Stimulated activated CD8-positive, alpha-beta memory T cell treated with anti-CD3 and anti-CD28 coated beads, Interleukin-15, amount 100 ng/mL, for 4 hours (primary cell): ENCODE data around the gene SCYL2.
"Not testable (repeated sequence)": the region's sequence is repeated elsewhere in the genome, so short reads cannot be mapped to it uniquely, and the experiment has no call there.

Source experiments
- DNase-seq, 2 donors: peaks; one replicate each; pipeline ENCODE4 v3.0.0-alpha.2; 2020; ENCODE audit warnings: low read depth in 2 of 2

The SCYL2 gene

GRCh38 chr12:100263131-100263530, 3.8 kb upstream of the SCYL2 start:
- no peak for DNase-seq

GRCh38 chr12:100265107-100265506, 1.9 kb upstream of the SCYL2 start:
- DNase-seq: not testable (repeated sequence)

DNA sequence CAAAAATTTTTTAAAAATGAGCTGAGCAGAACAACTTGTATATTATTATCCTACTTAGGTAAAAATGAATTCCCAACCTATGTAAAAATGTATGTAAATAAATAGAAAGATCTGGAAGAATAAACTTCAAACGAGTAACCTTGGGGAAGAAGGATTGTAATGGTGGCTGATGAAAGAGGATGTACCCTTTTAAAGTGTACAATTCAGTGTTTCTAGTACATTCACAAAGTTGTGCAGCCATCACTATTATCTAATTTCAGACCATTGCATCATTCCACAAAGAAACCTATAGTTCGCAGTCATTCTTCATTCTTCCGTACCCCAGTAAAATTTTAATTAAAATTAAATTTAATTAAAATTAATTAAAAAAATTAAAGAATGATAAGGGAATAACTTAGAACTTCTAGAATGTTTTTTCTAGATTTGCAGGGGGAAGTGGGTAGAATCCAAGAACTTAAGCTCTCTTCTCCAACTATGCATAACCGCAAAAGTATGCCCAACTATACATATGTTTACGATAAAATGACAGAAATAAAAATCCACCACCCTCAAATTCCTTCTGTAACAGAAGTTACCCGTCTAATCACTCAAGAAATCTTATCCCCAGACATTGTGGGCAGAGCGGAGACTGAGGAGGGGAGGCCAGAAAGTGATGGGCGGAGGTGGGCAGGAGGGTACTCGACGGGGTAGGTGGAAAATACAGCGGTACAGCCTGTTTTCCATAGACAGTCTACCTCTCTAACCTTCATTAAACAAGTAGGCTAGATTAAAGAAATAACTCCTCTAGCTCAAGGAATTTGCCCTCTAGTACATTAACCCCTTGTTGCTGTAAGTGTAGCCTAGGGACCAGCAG, 1.0 kb upstream of the SCYL2 start:
- no peak for DNase-seq

- no peak for DNase-seq
Observed at GRCh38 chr12:100266585-100266834, 467 bp upstream of the SCYL2 start.

- no peak for DNase-seq
Observed at GRCh38 chr12:100267603-100268281, 765 bp downstream of the SCYL2 start.

DNA sequence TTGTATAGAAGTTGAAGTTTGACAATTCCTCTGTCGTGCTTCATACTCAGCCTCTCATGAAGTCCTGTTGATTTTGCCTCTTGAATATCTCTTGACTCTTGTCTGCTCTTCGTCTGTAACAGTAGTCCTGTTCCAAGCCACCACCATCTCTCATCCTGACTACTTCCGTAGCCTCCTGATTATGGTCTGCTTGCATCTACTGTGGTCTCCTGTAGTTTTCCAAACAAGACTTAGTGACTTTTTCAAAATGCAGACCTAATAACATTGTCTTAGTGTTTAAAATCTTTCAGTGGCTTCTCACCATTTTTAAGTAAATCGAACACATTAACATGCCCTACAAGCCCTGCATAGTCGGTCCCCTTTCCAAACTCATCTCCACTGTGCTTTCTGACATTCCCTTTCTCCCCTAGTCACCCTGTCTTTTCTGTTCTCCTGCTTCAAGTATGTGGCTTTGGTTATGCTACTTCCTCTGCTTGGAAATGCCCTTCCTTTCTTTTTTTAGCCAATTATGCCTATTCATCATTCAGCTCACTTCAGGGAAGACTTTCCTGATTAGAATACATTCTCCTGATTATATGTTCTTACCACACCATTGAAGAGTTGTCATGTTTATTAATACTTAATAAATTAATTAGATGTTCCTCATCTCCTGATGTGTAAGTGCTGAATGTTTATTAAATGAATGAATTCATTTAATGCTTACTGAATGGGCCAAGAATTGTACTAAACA, 2.0 kb downstream of the SCYL2 start:
- no peak for DNase-seq

- DNase-seq: no peak
Observed at GRCh38 chr12:100273782-100274181, 6.8 kb downstream of the SCYL2 start.

- DNase-seq: no peak
Observed at GRCh38 chr12:100274291-100274690, 7.3 kb downstream of the SCYL2 start.

DNA sequence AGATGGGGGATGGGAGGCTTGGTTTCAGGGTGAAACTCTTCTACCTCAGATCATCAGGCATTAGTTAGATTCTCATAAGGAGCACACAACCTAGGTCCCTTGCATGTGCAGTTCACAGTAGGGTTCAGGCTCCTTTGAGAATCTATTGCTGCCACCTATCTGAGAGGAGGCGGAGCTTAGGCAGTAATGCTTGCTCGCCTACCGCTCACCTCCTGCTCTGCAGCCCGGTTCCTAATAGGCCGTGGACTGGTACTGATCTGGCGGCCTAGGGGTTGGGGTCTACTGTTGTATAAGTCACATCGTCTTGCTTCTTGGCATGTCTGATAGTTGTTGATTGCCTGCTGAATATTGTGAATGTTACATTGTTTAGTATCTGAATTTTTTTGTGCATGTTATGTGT, 12.2 kb downstream of the SCYL2 start:
- no peak for DNase-seq

GRCh38 chr12:100279607-100280244, 12.7 kb downstream of the SCYL2 start:
- DNase-seq: no peak

- DNase-seq: not testable (repeated sequence)
Observed at GRCh38 chr12:100284556-100284955, 17.6 kb downstream of the SCYL2 start.

GRCh38 chr12:100289038-100289437, 22.1 kb downstream of the SCYL2 start:
- no peak for DNase-seq

DNA sequence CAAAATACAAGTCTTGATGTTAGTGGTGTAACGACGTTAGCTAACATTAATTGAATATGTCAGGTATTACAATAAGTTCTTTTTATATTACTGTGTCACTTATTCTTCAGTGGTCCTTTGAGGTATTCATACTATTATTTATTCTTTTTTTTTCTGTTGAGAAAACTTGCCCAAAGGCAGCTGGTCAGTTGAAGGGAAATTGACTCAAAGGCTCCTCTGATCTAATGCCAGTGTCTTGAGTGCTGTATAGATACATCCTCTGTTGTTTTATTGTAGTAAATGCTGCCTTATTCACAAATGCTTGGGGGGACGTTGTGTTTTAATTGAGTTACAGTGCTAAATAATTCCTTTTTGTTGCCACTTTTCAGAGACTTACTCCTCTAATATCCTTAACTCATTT, 23.0 kb downstream of the SCYL2 start:
- no peak for DNase-seq

DNA sequence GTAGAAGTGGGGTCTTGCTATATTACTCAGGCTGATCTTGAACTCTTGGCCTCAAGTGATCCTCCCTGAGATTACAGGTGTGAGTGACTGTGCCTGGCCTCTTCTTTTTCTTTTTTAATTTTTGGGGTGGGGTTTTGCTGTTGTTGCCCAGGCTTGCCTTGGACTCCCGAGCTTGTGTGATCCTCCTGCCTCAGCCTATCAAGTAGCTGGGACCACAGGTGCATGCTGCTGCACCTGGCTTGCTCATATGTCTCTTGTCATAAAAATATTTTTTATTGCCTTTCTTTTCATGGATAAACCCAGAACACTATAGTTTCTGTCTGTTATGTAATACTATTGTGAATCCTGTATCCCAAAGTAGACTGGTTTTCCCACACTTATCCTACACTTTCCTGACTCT, 26.0 kb downstream of the SCYL2 start:
- DNase-seq: no peak

GRCh38 chr12:100294366-100294765, 27.4 kb downstream of the SCYL2 start:
- not testable (repeated sequence) for DNase-seq

- no peak for DNase-seq
Observed at GRCh38 chr12:100295764-100296555, 29.0 kb downstream of the SCYL2 start.

DNA sequence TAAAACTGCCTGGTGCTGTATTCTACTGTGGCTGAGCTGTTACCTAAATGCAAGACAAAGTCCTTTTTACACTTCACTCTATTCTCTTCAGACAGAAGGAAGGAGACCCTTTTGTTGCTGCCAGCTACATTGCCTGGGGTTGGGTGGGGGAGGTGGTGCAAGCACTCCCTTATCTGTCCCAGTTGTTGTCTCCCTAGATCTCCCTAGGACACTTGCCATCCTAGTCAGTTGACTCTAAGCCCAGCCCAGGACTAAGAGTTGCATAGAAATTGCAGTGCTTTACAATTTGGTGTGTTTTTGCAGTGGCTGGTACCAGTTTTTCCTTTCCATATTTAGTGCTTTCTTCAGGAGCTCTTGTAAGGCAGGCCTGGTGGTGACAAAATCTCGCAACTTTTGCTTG, 35.1 kb downstream of the SCYL2 start:
- DNase-seq: no peak

GRCh38 chr12:100303831-100304230, 36.9 kb downstream of the SCYL2 start:
- no peak for DNase-seq

- not testable (repeated sequence) for DNase-seq
Observed at GRCh38 chr12:100304334-100304733, 37.4 kb downstream of the SCYL2 start.

DNA sequence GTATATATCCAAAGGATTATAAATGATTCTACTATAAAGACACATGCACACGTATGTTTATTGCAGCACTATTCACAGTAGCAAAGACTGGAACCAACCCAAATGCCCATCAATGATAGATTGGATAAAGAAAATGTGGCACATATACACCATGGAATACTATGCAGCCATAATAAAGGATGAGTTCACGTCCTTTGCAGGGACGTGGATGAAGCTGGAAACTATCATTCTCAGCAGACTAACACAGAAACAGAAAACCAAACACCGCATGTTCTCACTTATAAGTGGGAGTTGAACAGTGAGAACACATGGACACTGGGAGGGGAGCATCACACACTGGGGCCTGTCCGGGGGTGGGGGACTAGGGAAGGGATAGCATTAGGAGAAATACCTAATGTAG, 41.2 kb downstream of the SCYL2 start:
- not testable (repeated sequence) for DNase-seq

DNA sequence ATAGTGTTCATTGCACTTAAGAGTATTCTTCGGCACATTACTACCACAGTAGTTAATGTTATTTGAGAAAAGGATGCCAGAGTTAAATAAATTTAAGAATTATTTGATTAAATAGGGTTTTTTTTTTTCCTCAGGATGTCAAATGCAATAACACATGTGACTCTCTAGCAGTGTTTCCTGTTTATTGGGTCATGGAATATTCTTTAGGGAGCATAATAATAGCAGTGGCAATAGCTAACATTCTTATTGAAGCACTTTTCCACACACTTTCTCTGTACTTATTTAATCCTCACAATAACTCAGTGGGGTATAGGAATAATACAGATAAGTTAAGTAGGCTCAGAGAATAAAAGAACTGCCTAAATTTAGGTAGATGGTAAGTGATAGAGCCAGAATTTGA, 44.3 kb downstream of the SCYL2 start:
- no peak for DNase-seq

GRCh38 chr12:100317371-100317770, 50.4 kb downstream of the SCYL2 start:
- no peak for DNase-seq
